ENCODE measurements around the gene MYMK.

Gene MYMK

DNA sequence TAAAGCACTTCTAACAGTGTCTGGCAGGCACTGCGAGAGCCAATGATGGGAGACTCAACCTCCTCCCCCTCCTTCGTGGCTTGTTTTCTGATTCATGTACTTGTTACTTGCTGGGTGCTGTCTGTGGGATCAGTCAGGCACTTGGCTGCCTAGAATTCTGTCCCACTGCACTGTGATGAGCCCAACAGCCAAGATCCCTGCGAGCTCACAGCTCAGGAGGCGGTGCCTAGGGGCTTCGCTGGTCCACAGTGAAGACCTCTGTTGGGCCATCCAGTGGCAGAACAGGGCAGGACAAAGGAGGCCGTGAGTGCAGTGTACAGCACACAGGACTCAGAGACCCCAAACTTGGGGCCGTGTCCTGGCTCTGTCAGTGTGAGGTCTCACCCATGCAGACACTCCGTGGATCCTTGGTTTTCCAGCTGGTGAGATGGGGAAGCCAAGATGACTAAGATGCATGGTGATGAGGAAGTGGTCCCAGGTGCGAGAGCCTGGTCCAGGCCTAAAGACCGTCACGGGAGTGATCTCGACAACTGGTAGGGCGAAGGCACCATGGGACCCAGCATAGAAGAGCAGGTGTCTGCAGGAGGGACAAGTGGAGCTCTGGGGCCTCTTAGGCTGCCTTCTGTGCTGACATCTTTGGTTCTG, 19.5 kb downstream of the MYMK start:
- DNase-seq (ENCODE audit: low read depth in 2 of 2), result no peak

DNA sequence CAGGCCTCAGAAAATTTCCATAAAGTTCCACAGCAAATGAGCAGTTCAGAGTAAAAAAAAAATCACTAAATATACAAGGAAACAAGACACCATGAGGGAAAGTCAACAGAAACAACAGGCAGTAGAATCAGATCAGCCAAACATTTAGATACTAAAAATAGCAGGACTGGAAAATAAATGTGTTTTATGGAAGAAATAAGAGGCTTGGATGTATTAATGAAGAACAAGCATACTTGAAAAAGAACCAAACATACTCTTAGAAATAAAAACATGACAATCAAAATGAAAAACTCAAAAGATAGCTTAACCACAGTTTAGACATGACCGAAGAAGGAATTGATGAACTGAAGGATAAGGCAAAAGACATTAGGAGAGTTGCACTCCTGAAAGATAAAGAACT, 22.6 kb downstream of the MYMK start:
- DNase-seq (ENCODE audit: low read depth in 2 of 2), result no peak

DNA sequence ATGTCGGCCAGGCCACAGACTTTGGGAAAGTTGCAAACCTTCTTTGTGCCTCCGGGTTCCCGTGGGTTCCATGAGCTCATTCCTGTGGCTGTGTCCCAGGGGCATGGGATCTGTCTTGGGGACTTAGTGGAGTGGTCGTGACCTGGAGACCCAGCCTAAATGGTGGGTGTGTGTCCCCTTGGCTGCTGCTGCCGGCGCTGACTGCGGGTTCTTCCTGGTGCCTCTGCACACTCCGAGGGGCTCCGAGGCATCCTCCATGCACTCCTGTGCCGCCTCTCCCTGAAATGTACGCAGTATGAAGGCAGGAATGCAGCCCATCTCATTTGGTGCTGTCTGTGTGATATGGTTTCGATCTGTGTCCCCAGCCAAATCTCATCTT, 24.9 kb downstream of the MYMK start:
- DNase-seq (ENCODE audit: low read depth in 2 of 2), result no peak

DNA sequence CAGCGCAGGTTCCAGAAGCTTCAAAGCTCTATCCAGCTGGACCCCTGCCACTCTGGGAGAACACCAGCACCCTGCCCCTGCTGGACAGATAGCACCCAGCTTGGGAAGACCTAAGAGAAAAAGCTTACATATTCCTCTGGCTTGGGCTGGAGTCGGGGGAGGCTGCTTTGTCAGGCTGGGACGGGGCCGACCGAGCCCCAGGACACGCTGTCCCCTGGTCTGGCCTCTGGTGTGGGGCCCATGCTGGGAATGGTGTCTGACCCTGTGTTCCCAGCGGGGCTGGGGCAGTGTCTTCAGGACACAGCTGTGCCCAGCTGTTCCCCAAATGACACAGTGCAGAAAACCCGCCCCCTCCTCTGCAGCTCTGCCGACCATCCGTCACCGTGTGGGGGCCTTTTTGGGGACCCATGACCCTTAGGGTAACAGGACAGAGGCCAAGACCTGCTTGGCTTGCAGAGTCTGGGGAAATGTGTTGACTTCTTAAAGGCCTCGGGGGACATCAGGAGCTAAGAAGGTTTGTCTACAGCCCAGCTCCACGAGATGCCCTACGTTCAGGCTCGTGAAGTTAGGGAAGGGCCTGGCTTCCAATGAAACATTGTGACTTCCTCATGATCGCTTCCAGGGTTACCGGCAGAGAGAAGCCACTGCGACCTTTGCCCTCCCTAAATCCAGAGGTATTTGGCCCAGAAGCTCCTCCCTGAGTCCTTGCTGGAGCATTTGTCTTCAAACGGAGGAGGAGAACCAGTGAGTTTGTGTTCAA, 25.4 kb downstream of the MYMK start:
- no peak for DNase-seq (ENCODE audit: low read depth in 2 of 2)

DNA sequence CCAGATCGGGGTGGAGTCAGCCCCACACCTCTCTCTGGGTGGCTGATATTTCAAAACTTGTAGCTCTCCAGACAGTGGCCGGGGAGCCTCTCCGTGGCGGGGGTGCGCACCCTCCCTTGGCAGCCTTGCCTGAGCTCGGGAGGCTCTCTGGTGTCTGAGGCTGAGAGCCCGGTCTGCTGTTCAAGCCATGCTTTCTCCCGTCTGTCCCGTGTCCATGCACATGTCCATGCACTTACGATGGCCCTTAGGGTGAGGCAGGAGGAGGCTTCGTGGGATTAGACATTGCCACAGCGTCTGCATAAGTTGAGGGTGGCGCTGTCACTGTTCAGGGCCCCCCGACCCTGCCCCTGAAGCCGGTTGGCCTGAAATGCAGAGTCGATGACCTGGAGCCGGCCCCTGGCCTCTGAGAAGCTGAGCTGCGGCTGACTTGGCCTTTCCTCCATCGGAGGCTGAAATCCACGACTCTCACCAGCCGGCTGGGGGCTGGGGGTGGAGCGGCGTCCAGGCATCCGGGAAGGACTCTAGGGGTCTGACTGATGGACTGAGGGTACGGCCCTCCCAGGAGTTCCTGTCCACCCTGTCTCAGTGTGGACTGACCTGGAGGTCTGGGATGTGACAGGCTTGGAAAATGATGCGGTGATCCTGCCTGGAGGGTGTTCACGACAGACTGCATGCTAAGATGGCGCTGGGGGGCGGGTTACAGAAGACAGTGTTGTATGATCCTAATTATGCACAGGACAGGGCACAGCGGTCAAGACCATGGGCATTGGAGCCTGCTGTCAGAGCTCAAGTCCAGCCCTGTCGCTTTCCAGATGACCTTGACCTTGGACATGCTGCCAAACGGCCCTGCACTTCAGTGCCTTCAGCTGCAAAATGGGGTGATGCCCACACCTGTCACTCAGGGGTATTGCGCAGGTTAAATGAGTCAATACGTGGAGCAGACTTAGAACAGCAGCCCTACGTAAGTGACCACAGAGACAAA, 27.6 kb downstream of the MYMK start:
- DNase-seq (ENCODE audit: low read depth in 2 of 2), result no peak

DNA sequence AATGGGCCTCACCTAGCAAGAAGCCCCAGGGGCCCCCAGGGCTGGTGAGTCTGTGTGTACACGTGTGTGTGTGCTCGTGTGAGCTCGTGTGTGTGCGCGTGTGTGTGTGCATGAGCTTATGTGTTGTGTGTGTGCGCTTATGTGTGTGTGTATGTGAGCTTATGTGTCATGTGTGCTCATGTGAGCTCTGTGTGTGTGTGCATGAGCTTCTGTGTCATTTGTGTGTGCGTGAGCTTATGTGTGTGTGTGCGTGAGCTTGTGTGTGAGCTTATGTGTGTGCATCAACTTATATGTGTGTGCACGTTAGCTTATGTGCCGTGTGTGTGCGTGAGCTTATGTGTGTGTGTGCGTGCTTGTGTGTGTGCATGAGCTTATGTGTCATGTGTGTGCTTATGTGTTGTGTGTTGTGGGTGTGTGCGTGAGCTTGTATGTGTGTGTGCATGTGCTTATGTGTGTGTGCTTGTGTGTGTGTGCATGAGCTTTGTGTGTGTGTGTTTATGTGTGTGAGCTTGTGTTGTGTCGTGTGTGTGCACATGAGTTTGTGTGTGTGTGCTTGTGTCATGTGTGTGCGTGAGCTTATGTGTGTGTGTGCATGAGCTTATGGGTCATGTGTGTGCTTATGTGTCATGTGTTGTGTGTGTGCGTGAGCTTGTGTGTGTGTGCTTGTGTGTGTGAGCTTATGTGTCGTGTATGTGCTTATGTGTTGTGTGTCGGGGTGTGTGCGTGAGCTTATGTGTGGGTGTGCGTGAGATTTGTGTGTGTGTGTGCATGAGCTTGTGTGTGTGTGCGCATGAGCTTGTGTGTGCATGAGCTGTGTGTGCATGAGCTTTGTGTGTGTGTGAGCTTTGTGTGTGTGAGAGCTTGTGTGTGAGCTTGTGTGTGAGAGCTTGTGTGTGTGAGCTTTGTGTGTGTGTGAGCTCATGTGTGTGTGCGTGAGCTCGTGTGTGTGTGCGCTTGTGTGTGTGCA, 29.1 kb downstream of the MYMK start:
- DNase-seq (ENCODE audit: low read depth in 2 of 2), result no peak

DNA sequence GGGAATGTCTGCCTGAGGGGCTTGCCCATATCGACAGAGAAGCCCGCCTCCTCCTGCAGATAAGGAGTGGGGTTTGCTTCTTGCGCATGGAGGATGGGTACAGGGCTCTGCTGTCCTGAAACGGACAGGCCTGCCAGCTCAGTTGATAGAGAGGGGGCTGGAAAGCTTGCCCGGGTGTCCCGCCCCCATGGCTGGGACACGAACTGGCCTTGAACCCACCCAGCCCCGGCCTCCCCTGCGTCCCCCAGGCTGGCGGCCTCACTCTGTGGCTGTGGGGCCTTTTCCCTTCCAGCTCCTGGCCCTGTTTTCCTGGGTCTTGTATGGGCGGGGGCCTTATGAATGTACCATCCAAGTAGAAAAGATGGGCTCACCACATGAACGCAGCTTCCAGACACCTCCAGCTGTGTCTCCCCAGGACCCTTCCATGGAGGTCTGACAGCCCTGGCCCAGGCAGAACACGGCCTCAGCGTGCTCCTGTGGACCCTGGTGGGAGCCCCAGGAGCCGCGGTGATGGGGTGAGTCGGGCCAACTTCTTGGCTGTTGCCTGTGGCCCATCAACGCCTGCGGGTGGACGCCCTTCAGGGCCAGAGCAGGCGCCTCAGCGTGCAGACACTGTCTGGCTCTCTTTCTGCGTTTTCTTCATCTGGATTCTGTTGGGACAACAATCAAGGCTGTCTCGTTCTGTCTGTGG, 30.0 kb downstream of the MYMK start:
- DNase-seq (ENCODE audit: low read depth in 2 of 2), result no peak

DNA sequence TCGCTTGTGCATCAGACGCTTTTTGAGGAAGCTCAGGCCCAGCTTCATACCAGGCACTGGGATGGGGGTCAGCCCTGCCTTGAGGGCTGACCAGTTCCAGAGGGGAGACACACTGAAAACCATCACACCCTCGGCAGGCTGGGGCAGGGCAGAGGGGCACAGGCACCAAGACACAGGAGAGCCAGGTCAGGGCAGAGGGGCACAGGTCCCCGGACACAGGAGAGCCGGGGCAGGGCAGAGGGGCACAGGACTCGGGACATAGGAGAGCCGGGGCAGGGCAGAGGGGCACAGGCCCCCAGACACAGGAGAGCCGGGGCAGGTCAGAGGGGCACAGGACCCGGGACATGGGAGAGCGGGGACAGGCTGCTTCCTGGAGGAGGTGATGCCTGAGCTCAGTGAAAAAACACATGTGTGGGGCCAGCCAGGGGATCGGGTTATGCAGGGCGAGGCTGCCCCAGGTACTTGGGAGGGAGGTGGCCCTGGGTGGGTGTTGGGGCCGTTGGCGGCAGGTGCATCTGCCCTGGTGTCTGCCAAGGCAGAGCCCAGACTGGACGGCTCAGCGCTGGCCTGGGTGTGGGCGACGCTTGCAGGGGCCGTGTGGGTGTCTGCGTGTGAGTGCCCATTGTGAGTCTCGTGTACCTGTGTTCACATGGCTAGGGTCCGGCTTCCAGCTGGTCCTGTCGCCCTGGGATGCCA, 30.8 kb downstream of the MYMK start:
- DNase-seq (ENCODE audit: low read depth in 2 of 2), result no peak

DNA sequence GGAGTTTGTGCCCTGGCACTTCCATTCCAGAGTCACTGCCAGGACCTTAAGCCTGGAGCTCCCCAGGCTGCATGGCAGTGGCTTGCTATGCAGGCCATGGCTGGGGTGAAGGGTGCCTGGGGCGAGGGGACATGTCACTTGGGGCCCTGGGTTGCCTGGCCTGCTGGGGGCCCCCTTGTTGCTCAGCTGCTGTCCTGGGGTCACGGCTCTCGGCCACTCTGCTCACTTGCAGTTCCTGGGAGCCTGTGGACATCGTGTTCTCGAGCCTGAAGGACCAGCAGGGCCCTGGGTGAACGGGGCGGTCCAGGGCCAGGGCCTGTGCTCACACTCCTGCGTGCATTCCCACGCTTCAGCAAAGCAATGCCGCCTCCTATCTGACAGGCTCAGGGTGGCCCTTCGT, 31.3 kb downstream of the MYMK start:
- DNase-seq (ENCODE audit: low read depth in 2 of 2), result no peak

DNA sequence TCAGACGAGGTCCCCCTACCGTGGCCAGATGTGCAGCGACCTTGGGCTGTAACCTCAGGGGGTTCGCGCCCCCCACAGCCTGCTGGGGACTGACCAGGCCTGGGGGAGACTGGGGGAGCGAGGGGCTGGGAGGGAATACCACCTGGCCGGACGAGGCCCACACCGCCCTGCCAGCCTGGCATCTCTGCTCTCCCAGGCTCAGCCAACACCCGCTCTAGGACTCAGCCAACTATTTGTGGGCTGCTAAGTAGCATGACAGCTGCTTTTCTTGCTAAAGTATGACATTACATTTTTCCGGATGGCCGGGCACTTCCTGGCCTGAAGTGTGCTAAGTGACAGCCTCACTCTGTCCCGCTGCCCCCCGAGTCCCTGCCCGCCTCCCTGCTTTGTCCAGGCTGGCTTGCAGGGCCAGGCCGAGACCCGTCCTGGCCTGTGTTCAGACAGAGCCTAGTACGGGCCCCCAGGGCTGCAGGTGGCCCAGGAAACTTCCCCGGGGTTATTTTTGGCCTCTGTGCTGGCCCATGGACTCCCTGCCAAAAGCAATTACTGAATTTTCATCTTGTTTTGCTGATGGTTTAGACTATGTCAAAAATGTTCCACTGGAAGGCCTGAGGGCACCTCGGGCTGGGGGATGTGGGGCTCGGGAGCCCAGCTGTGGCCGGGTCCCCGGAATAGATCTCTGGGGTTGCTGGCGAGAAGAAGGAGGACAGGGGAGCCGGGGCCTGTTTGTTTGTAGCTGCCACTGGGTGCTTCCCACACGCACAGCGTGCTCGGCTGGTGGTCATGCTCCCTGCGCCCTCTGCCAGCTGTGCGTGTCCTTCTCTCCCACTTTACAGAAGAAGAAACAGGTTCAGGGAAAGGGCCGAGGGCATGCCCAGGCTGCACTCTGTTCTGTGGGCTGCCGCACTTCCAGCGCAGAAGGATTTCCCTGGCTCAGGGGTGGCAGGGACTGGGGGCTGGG, 32.4 kb downstream of the MYMK start:
- DNase-seq (ENCODE audit: low read depth in 2 of 2), result no peak

DNA sequence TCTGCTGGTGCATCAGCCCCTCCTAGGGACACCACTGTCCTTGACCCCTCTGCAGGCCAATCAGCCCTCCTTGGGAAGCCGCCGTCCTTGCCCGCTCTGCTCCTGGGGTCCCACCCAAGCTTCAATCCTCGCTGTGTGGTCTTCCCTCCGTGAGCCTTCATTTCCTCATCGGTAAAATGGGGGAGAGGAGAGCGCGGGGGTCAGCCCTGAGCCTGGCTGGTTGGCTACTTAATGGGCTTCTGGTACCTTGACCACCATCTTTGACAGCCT, 33.2 kb downstream of the MYMK start:
- DNase-seq (ENCODE audit: low read depth in 2 of 2), result no peak

DNA sequence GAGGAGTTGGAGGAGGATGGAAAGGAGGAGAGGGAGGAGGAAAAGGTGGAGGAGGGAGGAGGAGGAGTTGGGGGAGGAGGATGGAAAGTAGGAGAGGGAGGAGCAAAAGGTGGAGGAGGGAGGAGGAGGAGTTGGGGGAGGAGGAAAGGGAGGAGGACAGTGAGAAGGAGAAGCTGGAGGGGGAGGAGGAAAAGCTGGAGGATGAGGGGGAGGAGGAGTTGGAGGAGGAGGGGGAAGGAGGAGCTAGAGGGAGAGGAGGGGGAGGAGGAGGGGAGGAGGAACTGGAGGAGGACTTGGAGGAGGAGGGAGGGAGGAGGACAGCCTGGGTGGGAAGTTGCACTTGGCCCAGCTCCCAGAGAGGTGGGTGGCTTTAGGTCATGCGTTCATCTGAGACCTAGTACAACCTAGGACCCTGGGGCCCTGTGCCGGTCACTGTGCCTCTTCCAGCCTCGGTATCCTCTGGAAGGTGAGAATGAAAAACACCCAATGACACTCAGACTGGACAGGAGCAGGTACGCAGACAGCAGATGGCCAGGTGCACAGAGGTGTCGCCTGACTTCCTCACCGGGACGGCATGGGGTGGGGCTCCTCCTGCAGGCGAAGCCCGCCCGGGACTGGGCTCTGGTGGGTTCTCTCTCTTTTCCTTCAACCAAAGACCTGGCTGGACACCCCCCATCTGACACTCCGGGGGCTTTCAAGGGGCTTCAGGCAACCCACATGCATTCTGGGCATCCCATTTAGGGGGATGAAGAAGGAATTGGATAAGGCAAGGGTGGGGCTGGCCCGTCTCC, 33.7 kb downstream of the MYMK start:
- no peak for DNase-seq (ENCODE audit: low read depth in 2 of 2)

DNA sequence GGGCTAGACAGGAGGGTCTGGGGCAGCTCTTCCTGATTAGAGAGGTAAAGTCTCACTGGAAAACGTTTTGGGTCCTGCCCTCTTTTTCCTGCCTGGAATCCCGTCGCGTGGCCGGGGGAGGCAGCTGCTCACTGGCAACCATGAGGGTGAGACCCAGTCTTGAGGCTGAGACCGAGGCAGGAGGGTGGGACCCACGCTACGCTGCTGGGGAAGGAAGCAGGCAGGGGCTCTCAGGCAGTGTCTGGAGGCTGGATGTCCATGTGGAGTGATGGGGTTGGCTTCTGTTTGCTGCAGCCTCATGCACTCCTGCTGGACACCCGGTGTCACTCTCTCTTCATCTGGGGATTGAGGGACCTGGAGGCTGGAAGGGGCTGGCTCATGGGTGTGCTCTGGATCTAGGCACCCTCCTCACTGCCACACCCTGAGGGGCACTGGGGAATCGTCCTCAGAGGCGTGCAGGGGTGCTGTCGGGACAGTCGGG, 34.5 kb downstream of the MYMK start:
- DNase-seq (ENCODE audit: low read depth in 2 of 2), result no peak

DNA sequence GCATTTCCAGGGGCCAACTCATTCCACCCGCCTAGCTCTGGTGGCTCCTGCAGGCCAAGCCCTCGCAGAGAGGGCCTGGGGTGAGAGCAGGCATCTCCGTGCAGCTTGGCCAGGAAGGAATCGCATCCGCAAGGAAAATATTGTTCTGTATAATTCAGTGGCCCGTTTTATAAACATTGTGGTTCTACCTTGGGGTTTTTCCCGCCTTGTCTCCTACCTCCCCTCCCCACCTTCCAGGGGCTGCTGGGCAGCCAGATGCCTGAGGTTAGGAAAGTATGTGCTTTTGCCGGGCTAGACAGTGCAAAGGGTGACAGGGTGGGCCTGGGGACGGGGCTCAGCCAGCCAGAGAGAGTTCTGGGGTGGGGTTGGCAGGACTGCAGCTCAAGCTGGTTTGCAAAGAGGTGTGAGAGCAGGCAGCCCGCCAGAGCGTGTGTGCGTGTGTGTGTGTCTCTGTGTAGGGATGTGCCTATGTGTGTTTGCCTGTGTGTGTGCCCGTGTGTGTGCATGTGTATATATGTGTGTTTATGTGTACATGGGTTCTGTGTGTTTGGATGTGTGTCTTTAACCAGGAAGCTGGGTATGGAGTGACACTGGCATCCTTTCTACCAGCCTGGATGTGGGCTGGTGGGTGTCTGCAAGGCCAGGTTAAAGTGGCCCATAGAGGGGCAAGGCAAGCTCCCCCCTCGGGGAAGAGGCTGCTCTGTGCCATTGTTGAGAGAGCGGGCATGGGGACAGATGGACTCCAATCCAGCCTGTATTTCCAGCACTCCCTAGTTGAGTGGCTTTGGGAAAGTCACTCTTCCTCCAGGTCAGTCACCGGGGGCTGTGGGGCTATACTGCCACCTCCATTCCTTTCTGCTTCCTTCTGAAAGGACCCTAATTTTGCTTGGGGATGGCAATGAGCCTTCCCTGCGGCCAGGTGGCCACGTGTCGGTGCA, 35.2 kb downstream of the MYMK start:
- no peak for DNase-seq (ENCODE audit: low read depth in 2 of 2)

DNA sequence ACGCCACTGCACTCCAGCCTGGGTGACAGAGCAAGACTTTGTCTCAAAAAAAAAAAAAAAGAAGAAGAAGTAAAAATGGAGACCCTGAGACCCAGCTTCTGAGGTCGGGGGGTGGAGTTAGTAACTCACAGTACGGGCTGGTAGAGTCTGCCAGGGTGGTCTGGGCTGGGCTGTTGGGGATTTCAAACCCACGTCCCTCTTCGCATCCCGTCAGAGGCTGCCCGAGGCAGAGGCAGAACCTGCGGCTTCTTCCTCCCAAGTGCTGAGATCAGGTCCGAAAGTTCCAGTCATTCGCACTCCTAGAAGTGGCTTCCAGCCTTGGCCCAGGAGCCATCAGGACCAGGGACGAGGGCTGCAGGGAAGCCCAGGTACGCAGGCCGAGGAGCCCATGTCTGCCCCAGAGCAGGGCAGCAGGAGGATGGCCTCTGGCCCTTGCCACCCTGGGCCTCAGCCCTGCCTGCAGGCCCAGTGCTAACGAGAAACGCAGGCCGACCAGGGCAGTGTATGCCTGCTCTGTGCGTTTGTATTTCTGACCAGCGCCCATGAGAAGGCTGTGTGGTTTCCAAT, 36.0 kb downstream of the MYMK start:
- DNase-seq (ENCODE audit: low read depth in 2 of 2), result no peak

DNA sequence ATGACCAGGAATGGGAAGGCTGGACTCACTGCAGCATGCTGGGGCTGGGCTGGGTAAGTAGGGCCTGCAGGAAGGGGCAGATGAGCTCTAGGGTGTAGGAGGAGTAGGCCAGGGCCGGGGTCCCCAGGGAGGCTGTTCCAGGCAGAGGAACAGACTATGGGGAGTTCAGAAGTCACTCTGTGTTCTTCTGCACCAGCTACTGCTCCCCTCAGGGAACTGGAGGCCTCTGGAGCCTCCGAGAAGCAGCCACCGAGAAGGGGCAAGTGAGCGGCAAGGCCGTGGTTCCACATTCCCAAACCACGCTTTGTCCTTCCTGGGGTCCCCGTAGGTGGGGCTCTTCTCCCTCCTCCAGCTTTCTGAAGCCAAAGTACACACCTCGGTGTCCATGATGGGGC, 37.4 kb downstream of the MYMK start:
- no peak for DNase-seq (ENCODE audit: low read depth in 2 of 2)

Data from stimulated activated CD8-positive, alpha-beta memory T cell treated with anti-CD3 and anti-CD28 coated beads, Interleukin-15, amount 100 ng/mL, for 4 hours (primary cell).